Right lung (tissue), 5 donors: ENCODE measurements around the gene AGBL1. TPM values are rescaled to one million over a fixed set of nuclear protein-coding genes. Genes with fewer than 3 reads are reported as not detected.

Experiments used
- DNase-seq, 2 donors: peaks; one replicate each; pipeline ENCODE4 v3.0.0-alpha.2; 2013
- polyA plus RNA-seq, 5 donors: library from polyadenylated mRNA; unstranded; fragments of 120-200 nt; gene quantifications; one replicate each; pipeline versions ENCODE4 v1.2.1 to v1.2.3, GENCODE V29; 2013; ENCODE audit warnings: inconsistent platforms in 1 of 5, low replicate concordance in 1 of 5; ENCODE audit not compliant: insufficient read length in 5 of 5, insufficient read depth in 1 of 5

The AGBL1 gene
- polyA plus RNA-seq, 5 donors: 0.05 to 0.26 (median 0.07) TPM

DNA sequence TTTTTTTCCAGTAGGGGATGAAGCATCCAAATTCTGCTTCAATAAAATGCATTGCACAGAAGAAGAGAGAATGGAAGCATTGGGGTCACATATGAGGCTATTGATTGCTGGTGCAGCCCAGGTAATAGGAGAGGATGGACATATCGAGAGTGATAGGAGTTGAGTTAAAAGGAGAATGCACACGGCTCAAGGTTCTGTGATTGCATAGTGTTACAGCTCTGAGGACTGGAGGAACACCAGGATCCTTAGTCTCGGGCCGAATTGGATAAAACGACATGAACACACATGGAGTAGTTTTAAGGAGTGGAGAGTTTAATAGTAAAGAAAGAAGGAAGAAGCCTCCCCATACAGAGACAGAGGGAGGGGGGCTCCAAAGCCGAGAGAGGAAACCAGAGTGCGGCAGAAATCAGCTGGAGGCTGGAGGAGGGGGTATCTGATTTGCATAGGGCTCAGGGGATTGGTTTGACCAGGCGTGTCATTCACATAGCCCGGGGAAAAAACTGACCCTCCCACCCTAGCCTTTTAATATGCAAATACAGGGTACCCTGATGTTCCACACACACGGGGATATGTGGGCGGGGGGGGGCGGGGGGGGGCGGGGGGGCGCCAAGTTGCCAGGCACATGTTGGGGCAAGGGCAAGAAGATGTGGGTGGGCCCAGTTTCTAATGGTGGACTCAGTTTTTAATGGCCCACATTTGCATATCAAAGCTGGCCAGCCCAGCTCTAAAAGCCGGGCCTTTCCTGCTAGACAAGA, 156.9 kb downstream of the AGBL1 start:
- DNase-seq: peak in 1 of 2 donors; percentile 2

DNA sequence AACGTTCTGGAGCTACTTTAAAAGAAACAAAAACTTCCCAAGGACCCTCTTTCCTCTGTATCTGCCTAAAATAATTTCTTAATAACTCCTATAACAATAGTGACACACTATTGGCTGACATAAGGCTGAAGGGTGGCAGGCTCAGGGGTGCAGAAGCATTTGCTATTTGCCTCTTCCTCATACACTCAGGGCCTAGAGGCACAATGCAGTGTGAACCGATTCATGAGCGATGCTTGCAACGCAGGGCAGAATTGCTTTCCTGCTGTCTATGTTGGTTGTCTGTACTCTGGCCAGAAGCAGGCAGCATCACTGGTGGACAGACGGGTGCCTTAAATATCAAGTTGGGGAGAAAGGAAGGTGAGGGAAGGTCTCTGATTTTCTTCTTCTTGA, 157.4 kb downstream of the AGBL1 start:
- DNase-seq: no peak

DNA sequence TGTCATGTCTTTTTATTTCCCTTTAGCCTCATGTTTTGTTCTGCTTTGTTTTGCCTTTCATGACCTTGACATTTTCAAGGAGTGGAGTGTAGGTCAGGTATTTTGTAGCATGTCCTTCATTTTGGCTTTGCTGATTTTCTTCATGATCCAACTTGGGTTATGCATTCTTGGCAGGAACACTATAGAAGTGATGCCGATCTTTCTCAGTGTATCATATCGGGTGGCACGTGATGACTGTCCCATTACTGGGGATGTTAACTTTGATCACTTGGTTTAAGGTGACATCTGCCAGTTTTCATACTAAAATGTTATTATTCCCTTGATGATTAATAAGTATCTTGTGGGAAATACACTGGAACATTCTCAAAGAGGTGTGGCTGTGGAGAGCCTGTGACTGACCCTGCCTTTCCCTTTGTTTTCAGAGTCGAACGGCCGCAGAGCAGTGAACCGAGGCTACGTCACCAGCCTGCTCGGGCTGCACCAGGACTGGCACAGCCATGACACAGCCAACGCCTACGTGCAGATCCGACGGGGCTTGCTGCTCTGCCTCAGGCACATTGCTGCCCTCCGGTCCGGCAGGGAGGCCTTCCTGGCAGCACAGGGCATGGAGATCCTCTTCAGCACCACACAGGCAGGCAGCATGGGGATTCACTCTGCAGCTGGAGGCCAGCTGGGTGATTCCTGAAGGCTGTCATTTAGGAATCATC, 167.7 kb downstream of the AGBL1 start:
- no peak for DNase-seq

DNA sequence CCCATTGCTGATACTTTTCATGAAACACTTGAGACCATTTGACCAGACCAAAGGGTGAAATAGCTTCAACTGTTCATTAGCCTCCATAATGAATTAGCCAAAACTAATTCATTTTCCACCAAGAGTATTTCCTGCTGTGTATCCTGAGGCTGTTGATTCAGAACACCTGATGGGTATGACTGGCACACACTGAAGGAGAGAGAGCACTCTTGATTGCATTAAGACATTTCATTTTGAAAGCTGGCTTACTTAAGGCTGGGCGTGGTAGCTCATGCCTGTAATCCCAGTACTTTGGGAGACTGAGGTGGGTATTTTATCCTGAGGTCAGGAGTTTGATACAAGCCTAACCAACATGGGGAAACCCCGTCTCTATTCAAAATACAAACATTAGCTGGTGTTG, 175.6 kb downstream of the AGBL1 start:
- no peak for DNase-seq

DNA sequence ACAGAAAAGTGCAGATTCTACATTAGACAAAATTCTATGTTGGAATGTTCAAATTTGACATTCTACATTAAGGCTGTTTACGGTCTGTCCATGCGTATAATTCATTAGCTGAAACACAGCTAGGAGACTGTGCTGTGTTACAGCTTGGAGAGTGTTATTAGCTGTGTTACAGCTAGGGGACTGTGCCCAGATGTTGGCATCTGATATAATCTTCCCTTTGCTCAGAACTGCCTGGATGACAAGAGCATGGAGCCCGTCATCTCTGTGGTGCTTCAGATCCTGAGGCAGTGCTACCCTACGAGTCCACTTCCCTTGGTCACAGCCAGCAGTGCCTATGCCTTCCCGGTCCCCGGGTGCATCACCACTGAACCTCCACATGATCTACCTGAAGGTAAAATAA, 177.0 kb downstream of the AGBL1 start:
- no peak for DNase-seq

DNA sequence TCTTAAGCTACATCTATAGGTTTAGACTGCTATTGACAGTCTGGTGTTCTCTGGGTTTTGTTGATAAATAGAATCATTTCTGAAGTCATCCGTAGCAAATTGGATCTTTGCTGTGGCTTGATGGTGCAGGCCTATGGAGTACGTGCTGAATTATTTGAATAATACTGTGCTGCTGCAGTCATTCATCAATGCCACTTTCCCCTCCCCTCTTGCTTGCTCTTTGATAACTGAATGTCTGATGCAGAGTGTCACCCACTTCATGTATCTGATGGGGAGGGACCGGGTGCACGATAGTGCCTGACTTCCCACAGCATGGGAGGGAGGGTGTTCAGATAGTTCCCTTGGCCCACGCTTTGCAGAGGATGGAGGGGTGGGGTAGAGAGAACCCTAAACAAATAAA, 179.9 kb downstream of the AGBL1 start:
- no peak for DNase-seq

DNA sequence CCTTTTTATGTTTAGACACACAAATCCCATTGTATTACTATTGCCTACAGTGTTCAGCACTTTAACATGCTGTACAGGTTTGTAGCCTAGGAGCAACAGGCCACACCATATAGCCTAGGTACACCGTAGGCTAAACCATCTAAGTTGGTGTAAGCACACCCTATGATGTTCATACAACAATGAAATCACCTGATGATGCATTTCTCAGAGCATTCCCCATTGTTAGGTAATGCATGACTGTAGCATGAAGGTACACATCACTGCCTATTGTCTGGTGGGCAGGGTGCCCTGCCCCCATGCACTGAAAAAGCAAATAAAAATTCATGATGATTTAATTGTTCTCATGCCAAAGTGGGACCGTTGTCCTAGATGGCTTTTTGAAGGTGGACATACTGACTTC, 183.6 kb downstream of the AGBL1 start:
- DNase-seq: no peak

DNA sequence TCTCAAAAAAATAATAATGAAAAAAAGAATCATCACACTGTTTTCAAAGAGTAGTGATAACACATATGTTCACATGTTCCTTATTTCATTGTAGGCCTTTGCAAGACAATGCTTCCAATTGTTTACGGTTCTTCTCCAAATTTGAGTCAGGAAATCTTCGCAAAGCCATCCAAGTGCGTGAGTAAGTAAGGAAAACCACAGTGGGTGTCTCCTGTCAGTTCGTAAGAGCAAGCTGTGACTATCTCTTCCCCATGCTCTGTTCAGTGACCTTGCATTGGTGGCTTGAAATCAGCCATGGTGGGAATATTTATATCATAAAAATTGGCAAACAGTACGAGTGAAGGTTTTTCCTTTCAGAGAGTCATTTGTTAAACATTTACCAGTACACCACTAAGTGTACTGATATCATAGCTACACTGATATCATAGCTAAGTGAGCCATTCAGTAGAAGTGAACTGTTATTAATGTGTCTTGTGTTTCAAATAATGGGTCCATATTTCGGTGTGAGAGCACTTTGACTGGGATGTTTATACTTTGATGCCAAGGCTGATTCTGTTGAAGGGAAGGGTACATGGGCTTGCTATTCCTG, 187.3 kb downstream of the AGBL1 start:
- DNase-seq: no peak

DNA sequence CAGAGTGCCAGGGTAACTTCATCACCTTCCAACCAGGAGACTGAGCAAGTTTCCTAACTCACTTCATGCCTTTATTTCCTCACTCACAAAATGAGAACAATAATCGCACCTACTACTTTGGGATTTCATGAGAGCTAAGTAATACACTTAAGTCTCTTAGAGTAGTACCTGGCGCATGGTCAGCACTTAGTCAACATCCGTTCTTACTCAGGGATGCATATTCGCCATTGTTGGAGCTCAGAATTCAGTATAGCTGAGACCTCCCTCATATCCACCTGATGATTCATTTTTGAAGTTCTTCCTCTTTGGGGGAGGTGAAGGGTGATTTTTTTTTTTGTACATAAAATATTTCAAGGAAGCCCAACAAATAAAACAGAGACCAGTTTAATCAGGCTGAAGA, 188.2 kb downstream of the AGBL1 start:
- no peak for DNase-seq

DNA sequence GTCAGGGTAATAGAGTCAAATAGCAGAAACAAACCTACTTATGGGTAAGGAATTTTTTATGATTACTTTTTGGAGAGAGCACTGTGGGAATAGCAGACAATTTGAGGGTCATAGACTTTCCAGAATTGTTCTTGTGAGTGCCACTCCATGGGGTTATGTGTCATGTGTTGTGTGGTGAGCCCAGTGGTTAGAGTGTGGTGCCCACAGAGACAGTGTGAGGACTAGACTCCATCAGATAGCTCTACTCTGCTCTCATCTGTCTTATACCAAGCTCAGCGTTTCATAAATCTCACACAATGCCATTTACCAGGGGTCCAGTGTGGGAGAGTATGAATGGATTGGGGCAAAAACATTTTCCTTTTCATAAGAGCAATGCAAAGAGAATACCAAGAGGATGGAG, 188.9 kb downstream of the AGBL1 start:
- no peak for DNase-seq

DNA sequence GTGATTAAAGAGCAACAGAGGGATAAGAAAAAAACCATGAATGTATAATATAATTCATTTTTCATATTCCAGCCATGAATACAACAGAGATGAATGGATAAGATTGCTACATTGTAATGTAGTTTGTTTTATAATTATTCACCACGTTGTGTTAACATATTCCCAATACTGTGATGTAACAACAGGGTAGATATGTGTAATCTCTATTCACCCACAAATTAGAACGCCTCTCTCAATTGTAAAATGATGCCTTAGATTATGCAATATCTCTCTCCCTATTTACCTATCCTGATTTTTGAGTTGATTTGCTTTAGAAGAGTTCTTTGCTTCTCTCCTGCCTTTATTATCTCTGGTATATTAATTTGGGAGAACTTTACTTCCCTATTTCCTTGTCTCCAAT, 193.6 kb downstream of the AGBL1 start:
- no peak for DNase-seq

DNA sequence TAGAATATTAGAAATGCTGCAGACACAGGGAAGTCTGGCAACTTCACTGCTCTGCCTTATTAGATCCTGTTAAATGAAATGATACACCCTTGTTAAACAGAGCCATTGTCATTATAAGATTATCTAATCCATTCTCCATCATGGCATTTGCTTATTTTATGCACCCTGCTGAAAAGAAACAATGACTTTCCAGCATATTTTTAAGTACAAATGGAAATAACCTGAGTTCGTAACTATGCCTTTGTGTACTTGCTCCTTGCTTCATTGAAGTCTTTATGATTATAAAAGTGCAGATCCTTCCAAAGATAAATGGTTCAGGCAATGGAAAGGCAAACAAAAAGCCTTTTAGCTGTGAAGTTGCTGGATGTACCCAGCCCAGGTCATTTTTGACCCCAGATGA, 195.7 kb downstream of the AGBL1 start:
- no peak for DNase-seq

DNA sequence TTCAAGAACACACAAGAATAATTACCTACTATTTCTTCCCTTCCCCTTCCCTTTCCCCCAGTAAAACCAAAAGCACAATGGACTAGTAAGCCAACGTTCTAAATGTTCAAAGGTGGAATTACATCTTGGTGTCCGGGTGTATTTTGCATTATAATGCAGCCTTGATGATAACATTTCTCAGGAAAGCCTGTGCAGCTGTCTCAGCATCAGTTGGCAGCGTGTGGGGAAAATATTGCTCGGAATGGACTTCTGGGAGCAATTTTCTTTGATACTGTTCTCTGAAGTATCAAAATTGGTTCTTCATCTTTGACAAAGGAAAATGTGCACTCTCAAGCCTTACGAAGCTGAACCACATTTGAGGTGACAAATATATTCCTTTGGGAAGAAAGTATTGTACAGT, 198.9 kb downstream of the AGBL1 start:
- no peak for DNase-seq

DNA sequence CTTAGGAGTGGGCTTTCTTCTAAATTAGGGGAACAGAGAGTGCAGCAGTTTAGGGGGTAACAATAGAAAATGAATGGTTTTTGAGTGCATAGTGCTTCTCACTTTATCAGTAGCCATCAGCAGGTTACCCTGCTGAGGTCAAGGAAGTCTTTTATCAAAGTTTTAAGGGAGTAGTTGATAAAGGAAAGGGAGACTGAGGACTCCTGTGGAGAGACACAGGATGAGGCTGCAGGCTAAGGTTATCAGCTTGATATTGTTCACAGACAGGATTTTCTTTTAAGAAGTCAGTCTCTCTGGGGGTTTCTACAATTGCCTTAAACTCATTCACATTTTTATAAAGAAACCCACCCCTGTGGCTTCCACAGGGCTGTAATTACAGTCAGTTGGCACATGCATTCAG, 205.0 kb downstream of the AGBL1 start:
- no peak for DNase-seq

DNA sequence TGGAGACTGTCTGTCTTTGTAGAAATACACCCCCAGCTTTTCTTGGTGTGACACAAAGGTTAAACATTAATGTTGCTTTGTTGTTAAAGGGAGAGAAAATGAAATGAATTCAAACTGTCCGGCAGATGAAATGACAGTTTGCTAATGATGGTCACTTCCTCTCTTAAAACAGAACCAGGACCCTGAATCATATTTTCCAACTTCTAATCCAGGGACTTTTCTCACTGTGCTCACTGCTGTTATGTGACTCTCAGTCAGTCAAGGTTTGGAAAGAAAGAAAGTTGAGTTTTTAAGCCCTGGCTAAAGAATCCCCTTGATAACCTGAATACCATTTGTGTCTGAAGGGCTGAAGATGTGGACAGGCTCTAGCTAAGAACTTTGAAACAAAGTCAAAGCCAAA, 215.8 kb downstream of the AGBL1 start:
- no peak for DNase-seq

DNA sequence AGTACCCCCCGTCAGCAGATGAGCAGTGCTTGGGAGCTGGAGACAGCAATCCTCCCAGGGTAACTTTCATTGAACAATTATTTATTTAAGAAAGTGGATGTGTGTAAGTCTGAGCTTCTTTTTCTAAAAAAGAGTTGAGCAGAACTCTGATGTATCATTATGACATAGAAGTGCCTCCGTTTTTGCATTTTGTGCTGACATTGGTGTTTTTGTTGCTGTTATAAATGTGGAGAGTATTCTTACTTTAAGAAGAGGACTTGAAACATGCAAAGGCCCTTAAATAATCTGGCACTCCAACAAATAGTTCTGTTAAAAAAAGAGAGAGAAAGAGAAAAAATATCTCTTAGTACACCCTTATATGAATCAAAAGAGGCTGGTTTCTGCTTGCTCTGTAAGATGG, 217.1 kb downstream of the AGBL1 start:
- DNase-seq: no peak

DNA sequence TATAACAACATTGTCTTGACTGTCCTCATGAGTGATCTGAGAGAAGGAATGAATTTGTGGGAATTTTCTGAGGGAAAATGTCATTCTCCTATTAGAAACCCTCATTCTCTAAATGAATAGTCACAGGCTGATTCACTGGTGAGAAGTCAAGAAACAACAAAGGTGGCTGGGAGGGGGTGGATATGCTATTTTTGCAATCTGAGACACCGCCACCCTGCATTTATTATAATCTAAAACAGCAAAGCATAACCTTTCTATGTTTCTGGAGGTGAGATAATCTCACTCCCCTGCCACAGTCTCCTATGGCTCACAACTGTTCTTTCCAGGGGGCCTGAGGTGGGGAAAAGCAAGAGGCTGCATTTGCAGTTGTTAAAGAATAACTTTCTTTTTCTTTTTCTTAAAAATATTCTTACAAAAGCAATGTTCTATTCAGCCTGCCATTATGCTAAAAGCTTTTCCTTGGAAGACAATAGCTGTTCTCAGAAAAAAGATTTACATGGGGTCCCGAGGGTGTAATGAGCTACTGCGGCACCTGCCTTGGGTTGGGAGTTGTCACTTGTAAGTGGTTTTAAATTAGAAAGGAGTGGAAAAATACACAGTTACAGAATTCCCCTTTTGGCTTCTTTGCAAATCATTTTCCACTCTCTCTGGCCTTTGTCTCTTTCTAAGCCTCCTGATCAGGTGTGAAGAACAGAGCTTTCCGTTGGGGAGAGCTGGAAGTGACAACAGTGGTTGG, 220.9 kb downstream of the AGBL1 start:
- no peak for DNase-seq

DNA sequence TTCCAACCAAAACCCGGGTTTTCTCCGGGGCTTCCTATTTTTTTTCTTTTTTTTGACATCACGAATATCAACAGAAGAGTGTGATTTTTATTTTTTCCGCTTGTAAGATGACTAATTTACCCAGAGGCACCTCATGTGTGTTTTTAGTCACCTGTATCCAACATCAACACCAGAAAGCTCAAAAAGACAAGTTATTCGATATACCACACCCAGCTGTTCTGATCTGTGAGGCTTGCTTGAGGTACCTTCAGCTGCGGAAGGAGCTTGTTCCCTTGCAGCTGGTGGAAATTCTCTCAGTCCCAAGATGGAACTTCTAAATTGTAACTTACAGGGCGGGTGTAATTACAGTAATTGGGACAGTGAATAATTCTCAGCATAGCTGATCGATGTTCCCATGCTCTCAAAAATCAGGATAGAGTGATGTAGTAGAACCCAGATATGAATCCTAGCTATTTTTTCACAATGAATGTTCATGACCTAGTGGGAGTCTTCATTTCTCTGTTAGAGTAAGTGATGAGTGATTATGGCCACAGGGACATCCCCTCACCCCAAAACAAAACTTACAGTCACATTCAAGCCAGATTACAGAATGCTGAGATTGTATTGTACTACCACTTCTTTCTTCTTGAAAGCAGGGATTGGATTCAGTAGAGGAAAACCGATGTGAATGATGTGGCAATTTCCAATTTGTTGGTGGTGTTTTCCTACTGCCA, 232.1 kb downstream of the AGBL1 start:
- DNase-seq: no peak

DNA sequence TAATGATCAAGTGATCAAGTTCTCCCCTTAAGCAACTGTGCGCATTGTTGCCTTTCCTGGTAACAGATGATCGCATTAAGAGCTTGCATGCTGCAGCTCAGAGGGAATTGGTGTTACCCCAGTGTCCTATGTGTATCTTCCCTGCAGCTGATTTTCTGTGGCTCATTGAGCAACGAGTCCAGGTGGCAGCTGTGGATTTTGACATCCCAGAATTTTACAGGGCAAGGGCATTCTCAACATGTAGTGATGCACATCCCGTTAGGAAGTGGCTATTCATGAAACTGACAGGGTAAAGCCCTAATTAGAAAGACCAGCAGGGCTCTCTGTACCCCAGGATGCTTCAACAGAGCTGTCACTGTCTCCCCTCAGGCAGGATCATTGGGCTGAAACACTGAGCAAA, 232.8 kb downstream of the AGBL1 start:
- no peak for DNase-seq

DNA sequence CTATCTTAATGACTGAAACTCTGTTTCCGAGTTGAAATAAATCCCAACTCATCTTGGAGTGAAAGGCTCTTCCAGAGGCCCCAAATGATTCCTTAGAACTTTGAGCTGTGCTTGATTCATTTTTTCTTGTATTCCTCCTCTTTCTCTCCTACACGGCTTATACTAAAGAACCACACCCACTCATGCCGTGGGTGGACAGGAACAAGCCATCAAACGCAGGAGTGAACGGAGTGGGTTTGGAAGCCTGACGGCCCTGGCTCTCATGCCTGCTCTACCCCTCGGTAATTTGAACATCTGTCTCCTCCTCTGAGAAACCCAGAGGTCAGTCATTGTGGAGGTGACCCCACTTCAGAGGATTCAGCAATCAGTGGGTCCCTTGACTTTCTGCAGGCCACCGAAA, 236.5 kb downstream of the AGBL1 start:
- no peak for DNase-seq

DNA sequence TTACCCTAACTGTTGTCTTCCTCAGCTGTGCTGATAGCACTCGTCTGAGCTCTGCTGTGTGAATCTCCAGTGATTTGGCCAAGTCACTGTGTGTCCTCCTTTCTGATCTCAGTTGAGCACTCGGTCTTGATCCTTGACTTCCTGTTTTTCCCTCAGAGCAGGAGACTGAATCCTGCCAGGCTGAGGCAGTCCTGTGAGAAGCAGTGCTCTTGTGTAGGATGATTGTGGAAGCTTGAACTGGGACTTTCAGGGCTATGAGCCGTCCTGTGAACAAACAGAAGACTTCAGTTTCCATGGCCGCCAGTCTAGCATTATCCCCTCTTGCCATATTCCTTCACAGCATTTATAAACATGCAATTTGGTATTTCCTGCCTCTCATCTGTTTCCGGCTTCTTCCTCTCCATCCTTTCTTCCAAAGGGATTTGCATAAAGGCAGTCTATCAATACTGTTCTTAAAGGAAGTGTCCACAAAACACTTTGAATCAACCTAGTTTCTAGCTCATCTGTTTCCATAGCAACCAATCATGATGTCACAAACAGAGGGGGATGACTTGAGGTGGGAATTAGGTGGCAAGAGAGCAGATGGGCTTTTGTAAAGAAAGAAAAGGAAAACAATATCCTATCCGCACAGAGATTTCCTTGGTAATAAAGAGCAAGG, 237.2 kb downstream of the AGBL1 start:
- no peak for DNase-seq

DNA sequence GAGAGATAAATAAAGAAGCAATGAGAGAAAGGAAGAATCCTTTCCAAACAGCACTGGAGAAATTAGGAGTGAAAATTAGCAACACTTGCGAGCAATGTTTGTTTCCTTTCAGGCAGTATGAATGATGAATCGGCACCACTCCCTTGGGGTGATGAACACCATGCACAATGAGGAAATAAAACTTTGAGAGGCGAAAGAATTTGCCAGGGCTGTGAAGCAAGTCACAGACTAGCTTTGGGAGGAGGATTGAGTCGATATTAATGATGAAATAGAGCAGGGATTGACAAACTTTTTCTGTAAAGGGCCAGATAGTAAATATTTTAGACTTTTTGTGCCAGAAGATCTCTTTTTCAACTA, 237.7 kb downstream of the AGBL1 start:
- DNase-seq: no peak
